GM20431 (cell line): ENCODE results near the gene MARCHF9.
"Not testable (repeated sequence)": the region's sequence is repeated elsewhere in the genome, so short reads cannot be mapped to it uniquely, and the experiment has no call there.

ENCODE experiments used
- in situ Hi-C: fragments of 300-500 bp; cut with MseI, MboI; formaldehyde crosslinking; loops from one replicate; pipeline ENCODE4 v1.15.0; 2020; ENCODE audit warnings: low sequenced_read_pairs; ENCODE audit not compliant: unreplicated experiment

The MARCHF9 gene, protein sequence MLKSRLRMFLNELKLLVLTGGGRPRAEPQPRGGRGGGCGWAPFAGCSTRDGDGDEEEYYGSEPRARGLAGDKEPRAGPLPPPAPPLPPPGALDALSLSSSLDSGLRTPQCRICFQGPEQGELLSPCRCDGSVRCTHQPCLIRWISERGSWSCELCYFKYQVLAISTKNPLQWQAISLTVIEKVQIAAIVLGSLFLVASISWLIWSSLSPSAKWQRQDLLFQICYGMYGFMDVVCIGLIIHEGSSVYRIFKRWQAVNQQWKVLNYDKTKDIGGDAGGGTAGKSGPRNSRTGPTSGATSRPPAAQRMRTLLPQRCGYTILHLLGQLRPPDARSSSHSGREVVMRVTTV

DNA sequence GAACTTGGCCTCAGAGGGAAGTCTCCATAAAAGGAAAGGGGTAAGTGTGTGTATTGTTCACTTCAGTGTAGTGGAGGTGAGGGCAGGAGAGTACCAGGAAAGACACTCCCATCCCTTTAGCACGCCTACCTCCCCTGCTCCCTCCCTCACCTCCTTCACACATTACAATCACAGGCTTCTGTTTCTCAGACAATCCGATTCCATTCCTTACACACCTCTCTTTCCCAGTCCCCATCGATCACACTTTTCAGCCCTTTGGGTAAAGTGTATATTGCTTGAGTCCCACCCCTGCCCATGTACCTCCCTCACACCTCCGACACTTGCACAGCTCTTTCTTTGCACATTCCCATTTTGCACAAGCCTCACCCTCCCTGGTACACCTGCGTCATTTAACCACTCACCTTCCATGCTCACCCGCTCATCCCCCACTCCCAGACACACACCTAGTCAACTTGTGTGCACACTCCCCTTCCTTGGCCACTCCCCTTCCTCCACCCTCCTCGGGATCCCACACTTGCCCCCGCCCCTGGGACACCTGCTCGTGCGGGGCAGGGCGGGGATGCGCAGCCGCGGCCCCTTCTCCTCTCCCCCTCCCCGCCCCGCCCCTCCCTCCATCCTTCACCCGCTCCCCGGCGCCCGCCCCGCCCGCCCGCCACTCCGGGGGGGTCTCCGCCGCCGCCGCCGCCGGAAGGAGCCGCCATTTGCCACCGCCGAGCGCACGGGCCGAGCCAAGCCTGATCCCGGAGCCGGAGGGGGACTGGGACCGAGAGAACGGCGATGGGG is at the start of gene MARCHF9:
Gene MARCHF9, plus strand, starts transcription at position 693 of the 783 bp plus-strand sequence. CDS start 426 bp downstream, outside the sequence.
- in situ Hi-C loops: no loop called here

DNA sequence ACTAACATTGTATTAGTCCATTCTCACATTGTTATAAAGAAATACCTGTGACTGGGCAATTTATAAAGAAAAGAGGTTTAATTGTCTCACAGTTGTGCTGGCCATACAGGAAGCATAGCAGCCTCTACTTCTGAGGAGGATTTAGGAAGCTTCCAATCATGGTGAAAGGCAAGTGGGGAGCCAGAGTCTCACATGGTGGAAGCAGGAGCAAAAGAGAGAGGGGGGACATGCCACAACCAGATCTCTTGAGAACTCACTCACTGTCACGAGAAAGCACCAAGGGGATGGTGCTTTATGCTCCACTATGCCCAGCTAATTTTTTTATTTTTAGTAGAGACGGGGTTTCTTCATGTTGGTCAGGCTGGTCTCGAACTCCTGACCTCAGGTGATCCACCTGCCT is 47.7 kb upstream of the MARCHF9 start:
- in situ Hi-C loops: no loop called here

DNA sequence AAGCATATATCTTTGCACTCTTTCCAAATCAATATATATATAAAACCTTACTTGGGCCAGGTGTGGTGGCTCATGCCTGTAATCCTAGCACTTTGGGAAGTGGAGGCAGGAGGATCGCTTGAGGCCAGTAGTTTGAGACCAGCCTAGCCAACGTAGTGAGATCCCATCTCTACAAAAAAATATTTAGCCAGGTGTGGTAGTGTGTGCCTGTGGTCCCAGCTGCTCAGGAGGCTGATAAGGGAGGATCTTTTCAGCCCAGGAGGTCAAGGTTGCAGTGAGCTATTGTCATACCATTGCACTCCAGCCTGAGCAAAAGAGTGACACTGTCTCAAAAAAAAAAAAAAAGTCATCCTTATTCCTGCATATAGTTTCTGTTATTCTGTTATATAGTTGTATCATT is 46.6 kb upstream of the MARCHF9 start:
- in situ Hi-C loops: no loop called here

DNA sequence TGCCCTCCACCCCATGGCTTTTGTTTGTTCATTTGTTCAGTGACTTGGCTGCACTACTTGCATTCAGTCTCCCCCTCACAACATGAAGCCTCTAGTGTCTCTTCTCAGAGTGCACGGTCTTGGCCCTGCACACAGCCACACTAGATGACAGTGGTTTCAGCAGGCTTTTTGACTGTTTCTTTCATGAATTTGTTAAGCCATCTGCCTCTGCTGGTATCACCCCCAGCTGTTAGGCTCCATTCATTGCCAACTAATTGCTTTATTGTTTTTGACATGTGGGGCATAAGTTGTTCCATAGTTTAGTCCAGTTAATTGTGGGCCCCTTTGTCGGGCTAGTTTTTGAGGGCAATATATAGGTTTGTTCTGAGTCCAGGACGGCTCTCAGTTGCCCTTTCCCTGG is 42.2 kb upstream of the MARCHF9 start:
- in situ Hi-C loops: no loop called here

DNA sequence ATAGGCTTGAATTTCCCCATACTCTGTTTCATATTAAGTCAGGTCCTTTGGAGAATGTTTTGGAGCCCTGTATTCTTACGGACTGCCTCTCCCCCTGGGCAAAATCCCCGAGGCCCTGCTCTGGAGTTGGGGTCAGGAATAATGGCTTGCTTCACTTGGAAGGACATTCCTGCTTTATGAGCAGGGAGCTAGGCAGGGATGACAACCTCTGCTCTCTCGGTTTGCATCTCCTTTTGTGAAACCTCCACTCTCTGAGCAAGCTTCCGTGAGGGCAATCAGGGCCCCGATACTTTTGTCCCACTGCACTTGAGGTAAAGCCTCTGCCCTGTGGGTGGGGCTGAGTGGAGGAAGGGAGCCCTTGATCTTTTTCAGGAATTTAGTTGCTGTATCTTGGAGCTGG is 41.7 kb upstream of the MARCHF9 start:
- in situ Hi-C loops: no loop called here

DNA sequence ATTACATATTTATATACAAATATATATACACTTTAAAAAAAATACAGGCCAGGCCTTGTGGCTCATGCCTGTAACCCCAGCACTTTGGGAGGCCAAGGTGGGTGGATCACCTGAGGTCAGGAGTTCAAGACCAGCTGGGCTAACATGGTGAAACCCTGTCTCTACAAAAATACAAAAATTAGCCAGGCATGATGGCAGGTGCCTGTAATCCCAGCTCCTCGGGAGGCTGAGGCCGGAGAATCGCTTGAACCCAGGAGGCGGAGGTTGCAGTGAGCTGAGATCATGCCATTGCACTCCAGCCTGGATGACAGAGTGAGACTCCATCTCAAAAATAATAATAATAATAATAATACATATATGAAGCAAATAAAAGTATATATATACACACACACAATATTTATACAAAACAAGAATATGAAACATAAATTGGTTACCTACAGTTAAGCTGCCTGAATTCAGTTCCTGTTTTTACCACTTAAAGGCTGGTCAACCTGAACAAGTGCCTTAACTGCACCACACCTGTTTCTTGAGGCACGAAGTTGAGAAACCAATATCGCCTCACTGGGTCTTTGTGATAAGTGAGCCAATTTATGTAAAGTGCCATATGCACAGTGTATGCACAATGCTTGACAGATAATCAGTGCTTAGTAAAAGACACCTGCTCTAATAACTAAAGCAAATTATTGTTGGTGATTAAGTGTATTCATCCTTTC is 39.7 kb upstream of the MARCHF9 start:
- in situ Hi-C loops: not testable (repeated sequence)

DNA sequence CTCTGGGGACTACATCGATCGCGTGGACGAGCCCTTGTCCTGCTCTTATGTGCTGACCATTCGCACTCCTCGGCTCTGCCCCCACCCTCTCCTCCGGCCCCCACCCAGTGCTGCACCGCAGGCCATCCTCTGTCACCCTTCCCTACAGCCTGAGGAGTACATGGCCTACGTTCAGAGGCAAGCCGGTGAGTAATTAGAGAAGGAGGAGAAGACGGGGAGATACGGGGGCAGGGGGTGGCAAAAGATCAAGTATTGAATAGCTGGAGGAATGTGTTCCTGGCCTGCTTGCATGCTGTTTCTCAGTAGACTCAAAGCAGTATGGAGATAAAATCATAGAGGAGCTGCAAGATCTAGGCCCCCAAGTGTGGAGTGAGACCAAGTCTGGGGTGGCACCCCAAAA is 39.1 kb upstream of the MARCHF9 start:
- in situ Hi-C loops: no loop called here

DNA sequence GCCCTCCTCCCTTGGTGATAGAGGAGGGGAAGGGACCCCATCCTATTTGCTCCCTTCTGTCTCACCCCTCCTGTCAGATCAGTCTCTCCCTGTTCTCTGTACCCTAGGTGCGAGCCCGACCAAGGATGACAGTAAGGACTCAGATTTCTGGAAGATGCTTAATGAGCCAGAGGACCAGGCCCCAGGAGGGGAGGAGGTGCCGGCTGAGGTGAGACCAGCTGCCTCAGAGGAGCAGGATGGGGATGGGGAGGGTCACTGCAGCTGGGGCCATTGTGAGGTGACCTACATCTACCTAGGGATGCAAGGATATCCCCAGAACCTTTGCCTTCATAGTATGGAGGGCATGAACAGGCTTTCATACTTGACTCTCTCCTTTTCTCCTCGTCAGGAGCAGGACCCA is 38.6 kb upstream of the MARCHF9 start:
- in situ Hi-C loops: no loop called here

DNA sequence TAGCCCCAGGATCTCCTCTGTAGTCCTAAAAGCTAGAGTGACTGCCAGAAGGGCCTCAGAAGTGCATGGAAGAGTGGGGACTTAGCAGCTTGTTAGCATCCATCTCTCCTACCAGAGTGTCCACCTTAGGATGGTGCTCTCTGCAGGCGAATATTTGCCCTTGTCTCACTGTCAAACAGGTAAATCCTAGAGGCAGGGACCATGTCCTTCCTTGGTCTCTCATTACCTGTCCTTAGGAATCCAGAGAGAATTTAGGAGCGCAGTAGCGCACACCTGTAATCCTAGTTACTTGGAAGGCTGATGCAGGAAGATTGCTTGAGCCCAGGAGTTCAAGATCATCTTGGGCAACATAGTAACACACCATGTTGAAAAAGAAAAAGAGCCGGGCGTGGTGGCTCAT is 37.8 kb upstream of the MARCHF9 start:
- in situ Hi-C loops: no loop called here

DNA sequence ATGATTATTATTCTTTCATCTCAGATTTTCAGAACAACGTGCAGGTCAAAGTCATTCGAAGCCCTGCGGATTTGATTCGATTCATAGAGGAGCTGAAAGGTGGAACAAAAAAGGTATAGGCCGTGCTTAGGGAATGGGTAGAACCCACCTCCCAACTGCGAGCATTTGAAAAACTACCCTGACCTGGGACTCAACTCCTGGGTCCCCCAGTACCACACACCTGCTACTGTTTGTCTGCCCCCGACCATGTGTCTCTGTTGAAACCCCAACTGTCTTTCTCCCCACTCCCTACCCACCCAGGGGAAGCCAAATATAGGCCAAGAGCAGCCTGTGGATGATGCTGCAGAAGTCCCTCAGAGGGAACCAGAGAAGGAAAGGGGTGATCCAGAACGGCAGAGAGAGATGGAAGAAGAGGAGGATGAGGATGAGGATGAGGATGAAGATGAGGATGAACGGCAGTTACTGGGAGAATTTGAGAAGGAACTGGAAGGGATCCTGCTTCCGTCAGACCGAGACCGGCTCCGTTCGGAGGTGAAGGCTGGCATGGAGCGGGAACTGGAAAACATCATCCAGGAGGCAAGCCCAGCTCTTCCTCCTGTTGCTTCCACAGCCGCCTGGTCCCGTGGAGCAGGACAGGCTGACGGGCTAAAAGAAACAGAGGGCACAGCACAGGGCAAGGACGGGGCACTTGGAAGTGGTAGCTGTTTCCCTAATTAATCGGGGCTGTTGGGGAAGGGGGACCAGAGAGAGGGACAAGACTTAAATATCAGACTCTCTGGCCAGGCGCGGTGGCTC is 36.9 kb upstream of the MARCHF9 start:
- in situ Hi-C loops: no loop called here

DNA sequence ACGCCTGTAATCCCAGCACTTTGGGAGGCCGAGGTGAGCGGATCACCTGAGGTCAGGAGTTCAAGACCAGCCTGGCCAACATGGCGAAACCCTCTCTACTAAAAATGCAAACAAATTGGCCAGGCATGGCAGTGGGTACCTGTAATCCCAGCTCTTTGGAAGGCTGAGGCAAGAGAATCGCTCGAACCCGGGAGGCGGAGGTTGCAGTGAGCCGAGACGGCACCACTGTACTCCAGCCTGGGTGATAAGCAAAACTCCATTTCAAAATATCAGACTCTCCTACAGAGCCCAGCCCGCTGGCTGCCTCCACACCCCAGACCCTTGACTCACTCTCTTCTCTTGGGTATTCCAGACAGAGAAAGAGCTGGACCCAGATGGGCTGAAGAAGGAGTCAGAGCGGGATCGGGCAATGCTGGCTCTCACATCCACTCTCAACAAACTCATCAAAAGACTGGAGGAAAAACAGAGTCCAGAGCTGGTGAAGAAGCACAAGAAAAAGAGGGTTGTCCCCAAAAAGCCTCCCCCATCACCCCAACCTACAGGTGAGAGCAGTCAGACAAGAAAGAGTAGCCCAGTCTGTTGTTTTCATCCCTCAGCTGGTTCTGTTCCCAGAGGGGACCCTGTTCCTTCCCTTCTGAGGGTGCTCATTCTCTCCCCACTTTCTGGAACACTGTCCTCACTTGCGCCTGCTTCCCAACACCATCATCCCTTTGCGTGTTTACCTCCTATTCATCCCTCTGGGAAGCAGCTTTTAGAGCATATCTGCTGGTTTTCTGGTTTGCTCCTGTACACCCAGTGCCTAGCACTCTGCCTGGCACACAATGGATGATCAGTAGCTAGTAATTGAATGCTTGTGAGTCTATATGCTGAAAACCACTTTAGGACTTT is 36.0 kb upstream of the MARCHF9 start:
- in situ Hi-C loops: no loop called here

DNA sequence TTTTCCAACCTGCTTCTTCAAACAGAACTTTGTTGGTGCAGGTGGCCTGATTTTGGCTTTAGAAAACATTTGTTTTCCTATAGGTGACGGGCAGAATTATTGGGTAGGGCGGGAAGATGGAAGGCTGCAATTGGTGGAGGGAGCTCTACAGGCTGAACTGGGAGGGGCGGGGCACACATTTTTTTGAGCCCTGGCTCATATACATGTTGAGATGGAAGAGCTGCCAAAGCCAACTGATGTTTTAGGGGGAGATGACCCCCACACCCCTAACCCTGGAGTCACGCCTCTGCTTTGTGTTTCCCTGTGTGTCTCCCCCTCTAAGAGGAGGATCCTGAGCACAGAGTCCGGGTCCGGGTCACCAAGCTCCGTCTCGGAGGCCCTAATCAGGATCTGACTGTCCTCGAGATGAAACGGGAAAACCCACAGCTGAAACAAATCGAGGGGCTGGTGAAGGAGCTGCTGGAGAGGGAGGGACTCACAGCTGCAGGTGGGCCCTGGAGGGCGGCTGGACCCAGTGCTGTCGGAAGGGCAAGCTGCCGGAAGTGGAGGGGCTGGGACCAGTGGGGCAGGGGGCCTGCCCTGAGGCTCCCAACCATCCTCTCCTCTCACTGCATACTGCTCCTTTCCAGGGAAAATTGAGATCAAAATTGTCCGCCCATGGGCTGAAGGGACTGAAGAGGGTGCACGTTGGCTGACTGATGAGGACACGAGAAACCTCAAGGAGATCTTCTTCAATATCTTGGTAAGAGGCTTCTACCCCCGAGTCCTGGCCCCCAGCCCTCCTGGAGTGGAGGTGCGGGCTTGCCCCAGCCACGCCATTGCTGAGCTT is 34.9 kb upstream of the MARCHF9 start:
- in situ Hi-C loops: no loop called here

DNA sequence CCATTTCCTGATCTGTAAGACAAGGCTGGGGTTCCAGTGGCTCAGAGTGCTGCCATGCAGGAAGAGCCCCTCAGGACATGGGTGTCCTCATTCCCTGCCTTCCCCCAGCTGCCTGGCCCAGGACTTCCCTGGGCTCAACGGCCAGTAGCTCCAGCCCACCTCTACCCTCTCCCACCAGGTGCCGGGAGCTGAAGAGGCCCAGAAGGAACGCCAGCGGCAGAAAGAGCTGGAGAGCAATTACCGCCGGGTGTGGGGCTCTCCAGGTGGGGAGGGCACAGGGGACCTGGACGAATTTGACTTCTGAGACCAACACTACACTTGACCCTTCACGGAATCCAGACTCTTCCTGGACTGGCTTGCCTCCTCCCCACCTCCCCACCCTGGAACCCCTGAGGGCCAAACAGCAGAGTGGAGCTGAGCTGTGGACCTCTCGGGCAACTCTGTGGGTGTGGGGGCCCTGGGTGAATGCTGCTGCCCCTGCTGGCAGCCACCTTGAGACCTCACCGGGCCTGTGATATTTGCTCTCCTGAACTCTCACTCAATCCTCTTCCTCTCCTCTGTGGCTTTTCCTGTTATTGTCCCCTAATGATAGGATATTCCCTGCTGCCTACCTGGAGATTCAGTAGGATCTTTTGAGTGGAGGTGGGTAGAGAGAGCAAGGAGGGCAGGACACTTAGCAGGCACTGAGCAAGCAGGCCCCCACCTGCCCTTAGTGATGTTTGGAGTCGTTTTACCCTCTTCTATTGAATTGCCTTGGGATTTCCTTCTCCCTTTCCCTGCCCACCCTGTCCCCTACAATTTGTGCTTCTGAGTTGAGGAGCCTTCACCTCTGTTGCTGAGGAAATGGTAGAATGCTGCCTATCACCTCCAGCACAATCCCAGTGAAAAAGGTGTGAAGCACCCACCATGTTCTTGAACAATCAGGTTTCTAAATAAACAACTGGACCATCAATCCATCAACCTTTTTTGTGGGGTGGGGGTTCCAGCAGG is 34.0 kb upstream of the MARCHF9 start:
- in situ Hi-C loops: no loop called here

DNA sequence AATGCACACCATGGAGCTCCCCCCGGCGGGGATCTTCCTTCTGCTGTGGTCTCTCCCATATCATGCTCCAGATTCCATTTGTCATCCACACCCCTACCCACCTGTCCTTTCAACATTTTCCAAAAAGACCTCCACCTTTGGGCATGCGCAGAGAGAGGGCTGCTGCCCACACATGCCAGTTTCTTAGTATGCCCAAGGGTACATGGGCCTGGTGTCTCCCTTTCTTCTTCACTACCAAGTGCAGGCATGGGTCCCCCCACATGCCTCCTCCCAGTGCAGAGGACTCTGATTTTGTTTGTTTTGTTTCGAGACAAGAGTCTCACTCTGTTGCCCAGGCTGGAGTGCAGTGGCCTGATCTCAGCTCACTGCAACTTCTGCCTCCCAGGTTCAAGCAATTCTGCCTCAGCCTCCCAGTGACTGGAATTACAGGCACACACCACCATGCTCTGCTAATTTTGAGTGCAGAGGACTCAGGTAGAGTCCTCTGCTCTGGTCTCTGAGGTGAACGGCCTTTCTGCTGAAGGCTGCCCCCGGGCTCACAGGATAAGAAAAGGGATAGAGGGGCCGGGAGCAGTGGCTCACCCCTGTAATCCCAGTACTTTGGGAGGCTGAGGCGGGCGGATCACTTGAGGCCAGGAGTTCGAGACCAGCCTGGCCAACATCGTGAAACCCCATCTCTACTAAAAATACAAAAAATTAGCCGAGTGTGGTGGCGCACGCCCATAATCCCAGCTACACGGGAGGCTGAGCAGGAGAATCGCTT is 32.9 kb upstream of the MARCHF9 start:
- in situ Hi-C loops: not testable (repeated sequence)

DNA sequence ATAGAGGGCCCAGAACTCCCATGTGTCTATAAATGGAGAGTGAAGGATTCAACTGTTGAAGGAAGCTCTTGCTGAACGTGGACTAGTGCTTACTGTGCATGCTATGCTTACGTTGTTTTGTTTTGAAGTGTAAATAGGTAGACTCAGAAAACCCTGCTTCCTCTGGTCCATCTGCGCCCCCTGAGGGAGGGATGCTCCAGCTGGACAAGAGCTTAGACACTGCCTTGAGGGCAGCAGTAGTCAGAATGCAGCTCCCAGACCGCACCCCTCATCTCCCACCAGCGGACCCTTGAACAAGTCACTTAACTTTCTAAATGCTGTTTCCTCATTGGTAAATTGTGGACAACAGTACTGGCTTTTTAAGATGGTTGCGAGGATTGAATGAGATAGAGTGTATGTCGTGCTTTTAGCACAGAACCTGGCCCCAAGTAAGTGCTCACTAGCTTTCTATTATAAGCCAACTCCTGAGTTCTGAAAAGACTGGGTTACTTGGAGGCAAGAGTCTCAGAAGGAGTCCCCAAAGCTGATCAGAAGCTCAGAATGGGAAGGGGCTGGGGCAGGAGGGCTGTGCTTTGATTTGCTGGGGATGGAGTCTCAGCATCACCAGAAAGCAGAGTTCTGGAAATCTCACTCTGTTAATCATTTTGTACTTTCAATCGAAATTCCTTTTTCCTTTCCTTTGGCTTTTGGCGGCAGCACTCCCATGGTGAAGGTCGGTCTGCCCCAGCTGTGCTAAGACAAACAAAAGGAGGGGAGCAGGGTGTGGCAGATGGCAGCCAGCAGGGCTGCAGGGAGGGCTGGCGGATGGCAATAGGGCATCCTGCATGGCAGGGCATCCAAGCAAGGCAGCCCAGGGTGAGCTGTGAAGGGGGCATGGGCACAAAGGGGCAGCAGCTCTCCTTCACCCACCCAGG is 31.9 kb upstream of the MARCHF9 start:
- in situ Hi-C loops: no loop called here

DNA sequence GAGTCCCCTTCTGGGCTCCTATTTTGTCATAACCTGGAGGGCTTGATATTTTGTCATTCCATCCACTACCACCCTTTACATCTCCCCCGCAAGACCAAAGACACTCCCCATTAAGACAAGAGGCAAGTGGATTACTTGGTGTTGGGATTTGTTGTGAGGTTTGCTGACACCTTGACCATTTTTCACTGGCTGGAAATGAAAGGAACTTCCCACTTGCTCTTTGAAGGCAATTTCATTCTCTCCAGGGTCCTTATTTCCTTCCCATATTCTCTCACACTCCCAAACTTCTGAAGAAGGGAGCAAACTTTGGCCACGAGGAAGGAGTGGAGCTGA is 31.3 kb upstream of the MARCHF9 start:
- in situ Hi-C loops: no loop called here
